GM12878 (cell line): ENCODE results near the gene DGAT2. TPM values are rescaled to one million over a fixed set of nuclear protein-coding genes. Genes with fewer than 3 reads are reported as not detected.

Experiments used
- BACH1 ChIP-seq: fragments of 450-650 bp; IDR thresholded peaks from 2 replicates; pipeline ENCODE4 v1.6.1; 2017; ENCODE audit warnings: mild to moderate bottlenecking, borderline replicate concordance
- CBX5 ChIP-seq: sonication (generic); IDR thresholded peaks from 2 replicates; pipeline ENCODE4 v1.6.1; 2016; ENCODE audit warnings: low read depth, moderate library complexity, mild to moderate bottlenecking, inconsistent platforms
- CREM ChIP-seq: IDR thresholded peaks from 2 replicates; pipeline ENCODE4 v1.6.1; 2014; ENCODE audit warnings: antibody characterized with exemption, low read depth
- DPF2 ChIP-seq: fragments of 450-650 bp; IDR thresholded peaks from 2 replicates; pipeline ENCODE4 v1.6.1; 2017; ENCODE audit warnings: mild to moderate bottlenecking
- ELK1 ChIP-seq: IDR thresholded peaks from 2 replicates; pipeline ENCODE4 v1.6.1; 2012; ENCODE audit warnings: low read depth, low read length, improper control_type of control experiment
- FOXK2 ChIP-seq: fragments of 450-650 bp; IDR thresholded peaks from 2 replicates; pipeline ENCODE4 v1.6.1; 2017; ENCODE audit warnings: mild to moderate bottlenecking, moderate library complexity
- FOXM1 ChIP-seq: IDR thresholded peaks from 2 replicates; pipeline ENCODE4 v1.6.1; 2012; ENCODE audit warnings: low read depth, mild to moderate bottlenecking, inconsistent platforms, low read length, moderate library complexity
- HCFC1 ChIP-seq: fragments of 150-350 bp; IDR thresholded peaks from 2 replicates; pipeline ENCODE4 v1.6.1; 2014; ENCODE audit warnings: low read length
- HDAC2 ChIP-seq: fragments of 200-600 bp; sonication (generic); IDR thresholded peaks from 2 replicates; pipeline ENCODE4 v1.6.1; 2017
- HDAC6 ChIP-seq: fragments of 200-600 bp; sonication (generic); IDR thresholded peaks from one replicate; pipeline ENCODE4 v1.8.0; 2017; ENCODE audit warnings: antibody characterized with exemption; ENCODE audit not compliant: unreplicated experiment
- NR2F1 ChIP-seq: fragments of 450-650 bp; conservative IDR thresholded peaks from 2 replicates; pipeline ENCODE4 v1.6.1; 2017; ENCODE audit warnings: mild to moderate bottlenecking
- RAD51 ChIP-seq: fragments of 450-650 bp; IDR thresholded peaks from 2 replicates; pipeline ENCODE4 v1.6.1; 2016; ENCODE audit warnings: moderate library complexity, mild to moderate bottlenecking, inconsistent platforms
- RFX5 ChIP-seq: IDR thresholded peaks from 2 replicates; pipeline ENCODE4 v1.6.1; 2011; ENCODE audit warnings: low read depth, low read length, improper control_type of control experiment
- SMAD5 ChIP-seq: IDR thresholded peaks from 2 replicates; pipeline ENCODE4 v1.6.1; 2016; ENCODE audit warnings: antibody characterized with exemption, low read depth
- SREBF1 ChIP-seq: IDR thresholded peaks from 2 replicates; pipeline ENCODE4 v1.6.1; 2012; ENCODE audit warnings: mild to moderate bottlenecking, low read length
- TBL1XR1 ChIP-seq: IDR thresholded peaks from 2 replicates; pipeline ENCODE4 v1.6.1; 2012; ENCODE audit warnings: low read depth, low read length, improper control_type of control experiment
- TCF12 ChIP-seq: IDR thresholded peaks from 2 replicates; pipeline ENCODE4 v1.6.1; 2011; ENCODE audit warnings: low read depth, mild to moderate bottlenecking, low read length
- ZNF687 ChIP-seq: fragments of 450-650 bp; IDR thresholded peaks from 2 replicates; pipeline ENCODE4 v1.6.1; 2017; ENCODE audit warnings: mild to moderate bottlenecking, moderate library complexity
- polyA plus RNA-seq, 11 experiments: library from polyadenylated mRNA; depleted of rRNA in 4 of 11; unstranded in 6 of 11; stranded (reverse) in 5 of 11; fragments of >200 nt; fragmentation: Nextera tagmentation in 4 of 11; fragmentation: Illumina TruSeq in 1 of 11; extraction: Ambion mirVana in 4 of 11; extraction: Trizol in 1 of 11; gene quantifications; 1 replicate in 1 of 11; 2 replicates in 10 of 11; pipeline versions ENCODE4 v1.2.1 to v1.2.3, GENCODE V29; 2011 to 2016; ENCODE audit warnings: inconsistent platforms in 2 of 11, missing spikeins in 2 of 11, low read depth in 1 of 11
- total RNA-seq, 4 experiments: library from RNA; depleted of rRNA in 3 of 4; stranded (reverse); fragments of >200 nt in 3 of 4; fragmentation: Illumina TruSeq in 1 of 4; extraction: Trizol in 1 of 4; gene quantifications; 2 replicates each; pipeline versions ENCODE4 v1.2.1 to v1.2.3, GENCODE V29; 2013 to 2021
- TF ChIP-seq, protein P1 (sequence below): fragments of 450-650 bp; IDR thresholded peaks from 2 replicates; pipeline ENCODE4 v1.6.1; 2017; ENCODE audit warnings: low read depth, mild to moderate bottlenecking, moderate library complexity

The DGAT2 gene
- total and polyA plus RNA-seq, 10 of the 15 experiments (the other 5 are each of a cell fraction or from before 2014, with no cell fraction given), result 5.1 to 25.9 (median 17.6) TPM

DNA sequence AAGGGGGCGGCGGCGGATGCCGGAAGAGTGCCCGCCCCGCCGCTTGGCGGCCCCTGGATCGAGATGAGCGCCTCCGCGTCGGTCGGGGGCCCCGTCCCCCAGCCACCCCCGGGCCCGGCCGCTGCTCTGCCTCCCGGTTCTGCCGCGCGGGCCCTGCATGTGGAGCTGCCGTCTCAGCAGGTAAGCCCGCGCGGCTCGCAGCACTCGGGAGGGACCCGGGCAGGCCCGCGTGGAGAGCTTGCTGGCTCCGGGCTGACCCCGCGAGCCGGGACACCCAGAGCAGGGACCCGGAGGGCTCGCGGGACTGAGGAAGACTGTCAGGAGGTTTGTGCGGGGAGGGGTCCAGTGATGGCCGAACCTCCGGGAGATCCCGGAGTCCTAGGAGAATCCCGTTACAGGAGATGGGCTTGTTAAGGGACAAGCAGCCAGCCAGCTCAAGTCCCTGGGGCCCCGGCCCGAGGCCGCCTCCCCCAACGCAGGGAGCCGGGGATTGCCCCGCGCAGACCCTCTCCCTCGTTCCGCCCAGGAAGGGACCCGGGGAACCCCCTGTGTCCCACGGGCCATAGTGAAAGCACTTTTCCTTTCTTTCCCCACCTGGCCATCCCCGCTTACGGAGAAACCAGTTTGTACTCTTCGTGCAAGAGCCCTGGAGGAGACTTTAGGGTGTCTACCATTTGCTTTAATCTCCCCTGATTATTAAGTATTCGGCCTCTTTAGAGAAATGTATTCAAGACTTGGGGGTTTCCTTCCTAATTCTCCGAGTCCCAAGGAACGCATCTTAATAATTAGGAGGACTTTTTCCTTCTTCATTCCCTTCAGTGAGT, 47.0 kb downstream of the DGAT2 start (continued):
- TF ChIP-seq, protein P1, sequence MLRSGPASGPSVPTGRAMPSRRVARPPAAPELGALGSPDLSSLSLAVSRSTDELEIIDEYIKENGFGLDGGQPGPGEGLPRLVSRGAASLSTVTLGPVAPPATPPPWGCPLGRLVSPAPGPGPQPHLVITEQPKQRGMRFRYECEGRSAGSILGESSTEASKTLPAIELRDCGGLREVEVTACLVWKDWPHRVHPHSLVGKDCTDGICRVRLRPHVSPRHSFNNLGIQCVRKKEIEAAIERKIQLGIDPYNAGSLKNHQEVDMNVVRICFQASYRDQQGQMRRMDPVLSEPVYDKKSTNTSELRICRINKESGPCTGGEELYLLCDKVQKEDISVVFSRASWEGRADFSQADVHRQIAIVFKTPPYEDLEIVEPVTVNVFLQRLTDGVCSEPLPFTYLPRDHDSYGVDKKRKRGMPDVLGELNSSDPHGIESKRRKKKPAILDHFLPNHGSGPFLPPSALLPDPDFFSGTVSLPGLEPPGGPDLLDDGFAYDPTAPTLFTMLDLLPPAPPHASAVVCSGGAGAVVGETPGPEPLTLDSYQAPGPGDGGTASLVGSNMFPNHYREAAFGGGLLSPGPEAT, result peak; percentile 60
- TF ChIP-seq ZNF687 (peak; percentile 45; the same call in 1 of the 2 replicates), BACH1 (peak; percentile 60; the same call in 1 of the 2 replicates), TBL1XR1 (no peak), CBX5 (no peak), FOXK2 (no peak), FOXM1 (peak; percentile 34; the same call in 1 of the 2 replicates), RAD51 (no peak), SMAD5 (no peak; the same call in 1 of the 2 replicates), RFX5 (no peak), ELK1 (no peak), HDAC2 (no peak), CREM (no peak), HDAC6 (no peak), NR2F1 (no peak; the same call in none of the 2 replicates), DPF2 (peak; percentile 62; the same call in 1 of the 2 replicates), TCF12 (0 out of 2 replicates have a peak, but pooled peaks have one; percentile 25), HCFC1 (no peak), SREBF1 (no peak)
